HG03066 (cell line): Measurements from ENCODE around the gene WASHC2C.
"Not testable (repeated sequence)": the region's sequence is repeated elsewhere in the genome, so short reads cannot be mapped to it uniquely, and the experiment has no call there.

ENCODE experiments used
- ATAC-seq: cut with Tn5 transposase; IDR thresholded peaks from one replicate; pipeline ENCODE4 v1.9.1; 2021; ENCODE audit warnings: low read depth; ENCODE audit not compliant: unreplicated experiment

The WASHC2C gene

GRCh38 chr10:45726703-45727420 lies at the start of gene WASHC2C:
WASHC2C (plus strand) TSS chr10:45727266; CDS start chr10:45727318, 52 bp downstream.
- ATAC-seq: peak; percentile 90

- ATAC-seq: not testable (repeated sequence)
Observed at GRCh38 chr10:45678467-45678866, 48.6 kb upstream of the WASHC2C start.

GRCh38 chr10:45710200-45710796 lies 16.8 kb upstream of the WASHC2C start:
- peak; percentile 63 for ATAC-seq

- ATAC-seq: not testable (repeated sequence)
Observed at GRCh38 chr10:45711223-45711622, 15.8 kb upstream of the WASHC2C start.

- not testable (repeated sequence) for ATAC-seq
Observed at GRCh38 chr10:45717053-45717452, 10.0 kb upstream of the WASHC2C start.

GRCh38 chr10:45717642-45718041 lies 9.4 kb upstream of the WASHC2C start:
- ATAC-seq: not testable (repeated sequence)

- not testable (repeated sequence) for ATAC-seq
Observed at GRCh38 chr10:45721503-45721902, 5.6 kb upstream of the WASHC2C start.

- not testable (repeated sequence) for ATAC-seq
Observed at GRCh38 chr10:45723851-45724250, 3.2 kb upstream of the WASHC2C start.

- peak; percentile 55 for ATAC-seq
Observed at GRCh38 chr10:45727421-45727965, 427 bp downstream of the WASHC2C start.

- ATAC-seq: not testable (repeated sequence)
Observed at GRCh38 chr10:45734449-45734848, 7.4 kb downstream of the WASHC2C start.

GRCh38 chr10:45734867-45735266 lies 7.8 kb downstream of the WASHC2C start:
- not testable (repeated sequence) for ATAC-seq

GRCh38 chr10:45741559-45741958 lies 14.5 kb downstream of the WASHC2C start:
- ATAC-seq: not testable (repeated sequence)

- not testable (repeated sequence) for ATAC-seq
Observed at GRCh38 chr10:45742014-45742413, 14.9 kb downstream of the WASHC2C start.

- not testable (repeated sequence) for ATAC-seq
Observed at GRCh38 chr10:45751141-45751540, 24.1 kb downstream of the WASHC2C start.

GRCh38 chr10:45752210-45752609 lies 25.1 kb downstream of the WASHC2C start:
- not testable (repeated sequence) for ATAC-seq

GRCh38 chr10:45753979-45754495 lies 27.0 kb downstream of the WASHC2C start:
- ATAC-seq: not testable (repeated sequence)

GRCh38 chr10:45755083-45755482 lies 28.0 kb downstream of the WASHC2C start:
- not testable (repeated sequence) for ATAC-seq

- ATAC-seq: not testable (repeated sequence)
Observed at GRCh38 chr10:45756065-45756464, 29.0 kb downstream of the WASHC2C start.

- not testable (repeated sequence) for ATAC-seq
Observed at GRCh38 chr10:45757661-45758396, 30.8 kb downstream of the WASHC2C start.

GRCh38 chr10:45761622-45762021 lies 34.6 kb downstream of the WASHC2C start:
- not testable (repeated sequence) for ATAC-seq

GRCh38 chr10:45763037-45763436 lies 36.0 kb downstream of the WASHC2C start:
- not testable (repeated sequence) for ATAC-seq
